GM23248 (cell line): ENCODE measurements around the gene CRYBA1. TPM values are rescaled to one million over a fixed set of nuclear protein-coding genes. Genes with fewer than 3 reads are reported as not detected.

Source experiments
- DNase-seq: peaks from one replicate; pipeline ENCODE4 v3.0.0-alpha.2; 2015
- H2AFZ ChIP-seq: fragments of 200-600 bp; sonication (generic); 2 replicates; pipeline ENCODE4 v1.6.1; 2016; ENCODE audit warnings: antibody characterized with exemption
- H3F3A ChIP-seq: fragments of 200-600 bp; sonication (generic); 2 replicates; pipeline ENCODE4 v1.6.1; 2016; ENCODE audit warnings: mild to moderate bottlenecking, antibody characterized with exemption, mixed run types; ENCODE audit not compliant: insufficient read depth
- H3K27ac ChIP-seq: fragments of 200-600 bp; sonication (generic); 2 replicates; pipeline ENCODE4 v1.5.1; 2016; ENCODE audit warnings: mild to moderate bottlenecking
- H3K27me3 ChIP-seq: fragments of 200-600 bp; sonication (generic); replicated peaks from 2 replicates; pipeline ENCODE4 v1.6.1; 2016; ENCODE audit warnings: mild to moderate bottlenecking; ENCODE audit not compliant: insufficient read depth
- H3K36me3 ChIP-seq: fragments of 200-600 bp; sonication (generic); 2 replicates; pipeline ENCODE4 v1.6.1; 2016; ENCODE audit warnings: low read depth, mild to moderate bottlenecking
- H3K4me1 ChIP-seq: fragments of 200-600 bp; sonication (generic); 2 replicates; pipeline ENCODE4 v1.6.1; 2016; ENCODE audit warnings: mild to moderate bottlenecking; ENCODE audit not compliant: insufficient read depth
- H3K4me2 ChIP-seq: fragments of 200-600 bp; sonication (generic); one replicate; pipeline ENCODE4 v1.6.1; 2016; ENCODE audit warnings: mild to moderate bottlenecking; ENCODE audit not compliant: unreplicated experiment
- H3K4me3 ChIP-seq: fragments of 200-600 bp; sonication (generic); 2 replicates; pipeline ENCODE4 v1.5.1; 2016; ENCODE audit warnings: mild to moderate bottlenecking
- H3K79me2 ChIP-seq: fragments of 200-600 bp; sonication (generic); 2 replicates; pipeline ENCODE4 v1.6.1; 2016; ENCODE audit warnings: mild to moderate bottlenecking; ENCODE audit not compliant: insufficient read depth
- H3K9ac ChIP-seq: fragments of 200-600 bp; sonication (generic); 2 replicates; pipeline ENCODE4 v1.6.1; 2016; ENCODE audit warnings: mild to moderate bottlenecking
- H3K9me2 ChIP-seq: fragments of 200-600 bp; sonication (generic); 2 replicates; pipeline ENCODE4 v1.6.1; 2016; ENCODE audit warnings: mixed run types, mild to moderate bottlenecking, moderate library complexity; ENCODE audit not compliant: insufficient read depth
- H3K9me3 ChIP-seq: fragments of 200-600 bp; sonication (generic); one replicate; pipeline ENCODE4 v1.6.1; 2017; ENCODE audit warnings: low read depth
- H4K20me1 ChIP-seq: fragments of 200-600 bp; sonication (generic); 2 replicates; pipeline ENCODE4 v1.6.0; 2016; ENCODE audit not compliant: insufficient read depth
- EZH2 ChIP-seq: fragments of 200-600 bp; sonication (generic); IDR thresholded peaks from 2 replicates; pipeline ENCODE4 v1.6.1; 2018; ENCODE audit warnings: antibody characterized with exemption, mild to moderate bottlenecking; ENCODE audit not compliant: insufficient read depth, poor library complexity, severe bottlenecking
- EZH2phosphoT487 ChIP-seq: fragments of 200-600 bp; sonication (generic); IDR thresholded peaks from 2 replicates; pipeline ENCODE4 v1.6.1; 2018; ENCODE audit warnings: antibody characterized with exemption, moderate library complexity, mild to moderate bottlenecking, low read depth; ENCODE audit not compliant: insufficient read depth
- WGBS, 2 experiments: methylation state at CpG; one replicate each; pipeline ENCODE4 v1.1.6; 2015 to 2017; ENCODE audit warnings: low lambda C conversion rate in 2 of 2, low coverage in 1 of 2; ENCODE audit errors: missing lambda C conversion rate in 2 of 2; 5-methylcytosine and 5-hydroxymethylcytosine counted together
- in situ Hi-C: fragments of 300-500 bp; cut with MboI; formaldehyde crosslinking; loops from 2 replicates; pipeline ENCODE4 v1.15.0; 2020
- polyA plus RNA-seq: library from polyadenylated mRNA; unstranded; fragments of >200 nt; fragmentation: Nextera tagmentation; extraction: Ambion mirVana; gene quantifications from 2 replicates; pipeline ENCODE4 v1.2.1, GENCODE V29; 2016
- total RNA-seq: library from RNA; depleted of rRNA; stranded (reverse); fragments of >200 nt; shearing (Covaris generic); gene quantifications from 2 replicates; pipeline ENCODE4 v1.2.3, GENCODE V29; 2014

CRYBA1 gene
- total and polyA plus RNA-seq, 2 experiments from 2014 or later = not detected

- H3K4me3 ChIP-seq = peak overlapping the region; percentile 45; the same call in 1 of the 2 replicates
- peaks cover 48% of the 10 kb centered on the region for H3K4me1 ChIP-seq
- 79 to 86% methylated on average over 9 of the region's 9 CpGs for WGBS, 2 experiments
- in situ Hi-C loops = no loop called here
- no peak for TF ChIP-seq EZH2
- no peak for TF ChIP-seq EZH2phosphoT487
- H3K27me3 ChIP-seq = no peaks in the 10 kb centered on the region
- peak overlapping the region; percentile 72 for H3K4me2 ChIP-seq
- H3K9me3 ChIP-seq = no peaks in the 10 kb centered on the region
- H3K36me3 ChIP-seq = no peaks in the 10 kb centered on the region
- no peaks in the 10 kb centered on the region for H4K20me1 ChIP-seq
- no peaks in the 10 kb centered on the region for H3K9me2 ChIP-seq
- peak; percentile 99 for DNase-seq
- peak overlapping the region; percentile 34; the same call in 1 of the 2 replicates for H2AFZ ChIP-seq
- H3F3A ChIP-seq = peaks cover 47% of the 10 kb centered on the region
- H3K79me2 ChIP-seq = no peaks in the 10 kb centered on the region
- H3K27ac ChIP-seq = peak overlapping the region; percentile 68
- H3K9ac ChIP-seq = no peak overlapping the region
These were observed 5.4 kb upstream of the CRYBA1 start for GRCh38 chr17:29240968-29241963.

GRCh38 chr17:29242051-29242450 lies 4.6 kb upstream of the CRYBA1 start:
- Histone ChIP-seq H3K36me3 (no peaks in the 10 kb centered on the region), H3K4me2 (no peak overlapping the region), H3K27ac (no peak overlapping the region; the same call in 1 of the 2 replicates), H3K9me2 (no peaks in the 10 kb centered on the region), H3K9me3 (no peaks in the 10 kb centered on the region), H3K27me3 (no peaks in the 10 kb centered on the region), H3K9ac (no peak overlapping the region), H3K4me3 (no peak overlapping the region), H3K4me1 (peaks cover 48% of the 10 kb centered on the region), H2AFZ (no peak overlapping the region), H4K20me1 (no peaks in the 10 kb centered on the region), H3F3A (peaks cover 47% of the 10 kb centered on the region), H3K79me2 (no peaks in the 10 kb centered on the region)
- WGBS, 2 experiments = 96 to 100% methylated on average over 1 of the region's 1 CpG
- no peak for TF ChIP-seq EZH2
- TF ChIP-seq EZH2phosphoT487 = no peak
- in situ Hi-C loops = no loop called here
- no peak for DNase-seq

GRCh38 chr17:29242790-29243189 lies 3.9 kb upstream of the CRYBA1 start:
- no peaks in the 10 kb centered on the region for H4K20me1 ChIP-seq
- peaks cover 40% of the 10 kb centered on the region for H3F3A ChIP-seq
- H3K79me2 ChIP-seq = no peaks in the 10 kb centered on the region
- no peak overlapping the region for H3K4me2 ChIP-seq
- no peaks in the 10 kb centered on the region for H3K27me3 ChIP-seq
- TF ChIP-seq EZH2phosphoT487 (no peak), EZH2 (no peak)
- in situ Hi-C loops = no loop called here
- H3K4me1 ChIP-seq = peaks cover 42% of the 10 kb centered on the region
- H3K9ac ChIP-seq = no peak overlapping the region
- H3K4me3 ChIP-seq = no peak overlapping the region
- no peak overlapping the region for H3K27ac ChIP-seq
- H3K36me3 ChIP-seq = no peaks in the 10 kb centered on the region
- H3K9me2 ChIP-seq = no peaks in the 10 kb centered on the region
- no peaks in the 10 kb centered on the region for H3K9me3 ChIP-seq
- WGBS, 2 experiments = 96 to 97% methylated on average over 6 of the region's 6 CpGs
- DNase-seq = no peak
- no peak overlapping the region for H2AFZ ChIP-seq

- peak; percentile 64 for DNase-seq
- H3K4me1 ChIP-seq = peaks cover 32% of the 10 kb centered on the region
- H3K36me3 ChIP-seq = no peaks in the 10 kb centered on the region
- H3K79me2 ChIP-seq = no peaks in the 10 kb centered on the region
- no peak overlapping the region for H3K4me2 ChIP-seq
- H3K4me3 ChIP-seq = no peak overlapping the region
- no peak overlapping the region for H3K27ac ChIP-seq
- H3K27me3 ChIP-seq = no peaks in the 10 kb centered on the region
- H2AFZ ChIP-seq = no peak overlapping the region
- no peaks in the 10 kb centered on the region for H4K20me1 ChIP-seq
- H3K9me3 ChIP-seq = no peaks in the 10 kb centered on the region
- H3F3A ChIP-seq = peaks cover 30% of the 10 kb centered on the region
- no peaks in the 10 kb centered on the region for H3K9me2 ChIP-seq
- WGBS, 2 experiments = 33 to 38% methylated on average over 4 of the region's 4 CpGs
- TF ChIP-seq EZH2 (no peak), EZH2phosphoT487 (no peak)
- in situ Hi-C loops = no loop called here
- H3K9ac ChIP-seq = no peak overlapping the region
These were observed 2.9 kb upstream of the CRYBA1 start for GRCh38 chr17:29243792-29244191.
